Measurements from ENCODE around the gene LRRTM4.

DNA sequence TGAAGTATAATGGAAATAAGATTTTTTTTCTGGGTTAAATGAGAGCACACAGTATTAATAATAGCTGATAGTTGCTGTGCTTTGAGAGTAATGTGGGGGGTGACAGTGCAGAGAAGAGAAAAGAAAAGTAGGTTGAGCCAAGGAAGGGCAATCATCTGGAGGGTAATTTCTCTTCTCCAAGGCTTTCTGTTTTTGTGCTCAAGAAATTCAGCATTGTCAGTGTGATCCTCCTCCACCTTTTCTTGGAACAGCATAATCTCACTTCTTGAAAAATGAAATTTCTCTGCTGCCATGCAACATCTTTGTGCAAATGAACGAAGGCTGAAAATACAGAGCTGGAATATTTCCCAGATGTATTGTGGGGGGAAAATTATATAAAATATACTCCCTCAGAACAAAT, 673.1 kb downstream of the LRRTM4 start:
- TF ChIP-seq POLR2AphosphoS5 (IDR thresholded peaks at IDR 0.05; ENCODE audit: low read depth, low read length): no peak
- TF ChIP-seq POLR2A (IDR thresholded peaks at IDR 0.05; ENCODE audit: low read depth, low read length): no peak
- TF ChIP-seq PAX5 (IDR thresholded peaks at IDR 0.05; ENCODE audit: insufficient read depth, low read length, severe bottlenecking): no peak
- TF ChIP-seq SPI1 (IDR thresholded peaks at IDR 0.05; ENCODE audit: low read depth, low read length): no peak
- TF ChIP-seq TAF1 (IDR thresholded peaks at IDR 0.05; ENCODE audit: low read depth, low read length): no peak
- TF ChIP-seq POU2F2 (IDR thresholded peaks at IDR 0.05; ENCODE audit: low read depth, low read length): no peak

All from GM12891 (cell line).